Neural cell (in vitro differentiated cells): Measurements from ENCODE around the gene M1AP. TPM values are rescaled to one million over a fixed set of nuclear protein-coding genes. Genes with fewer than 3 reads are reported as not detected.
A peak's percentile ranks its signal among the peaks of the same experiment; 100 is the strongest.

Source experiments
- H2AFZ ChIP-seq: fragments of 200-600, 300-800 bp; sonication (generic), shearing (Covaris generic); 2 replicates; pipeline ENCODE4 v1.6.0; 2014; ENCODE audit warnings: low read depth, mild to moderate bottlenecking, antibody characterized with exemption, low read length, moderate library complexity
- H3F3A ChIP-seq: fragments of 200-600 bp; shearing (Covaris generic); 2 replicates; pipeline ENCODE4 v1.6.1; 2016; ENCODE audit warnings: mild to moderate bottlenecking, moderate library complexity, mixed read lengths, antibody characterized with exemption, low read length; ENCODE audit not compliant: insufficient read depth, poor library complexity, severe bottlenecking
- H3K27ac ChIP-seq: fragments of 200-600, 300-800 bp; sonication (generic), shearing (Covaris generic); 2 replicates; pipeline ENCODE4 v1.5.1; 2014; ENCODE audit warnings: mild to moderate bottlenecking, low read length, moderate library complexity
- H3K27me3 ChIP-seq: fragments of 300-800, 200-600 bp; sonication (generic), shearing (Covaris generic); 2 replicates; pipeline ENCODE4 v1.6.0; 2014; ENCODE audit warnings: mild to moderate bottlenecking, low read depth, low read length, moderate library complexity; ENCODE audit not compliant: insufficient read depth
- H3K36me3 ChIP-seq: fragments of 300-800, 200-600 bp; sonication (generic), shearing (Covaris generic); 2 replicates; pipeline ENCODE4 v1.5.1; 2014; ENCODE audit warnings: mild to moderate bottlenecking, antibody characterized with exemption, low read length, moderate library complexity; ENCODE audit not compliant: insufficient read depth
- H3K4me2 ChIP-seq: fragments of 300-800, 200-600 bp; sonication (generic), shearing (Covaris generic); 2 replicates; pipeline ENCODE4 v1.6.0; 2014; ENCODE audit warnings: mild to moderate bottlenecking, low read length
- H3K4me3 ChIP-seq: fragments of 300-800, 200-600 bp; sonication (generic), shearing (Covaris generic); 2 replicates; pipeline ENCODE4 v1.5.1; 2014; ENCODE audit warnings: mild to moderate bottlenecking, low read length, moderate library complexity
- H3K79me2 ChIP-seq: fragments of 200-600 bp; shearing (Covaris generic); replicated peaks from 2 replicates; pipeline ENCODE4 v1.6.0; 2014; ENCODE audit warnings: mild to moderate bottlenecking, low read length, moderate library complexity; ENCODE audit not compliant: insufficient read depth
- H3K9ac ChIP-seq: fragments of 300-800, 200-600 bp; sonication (generic), shearing (Covaris generic); 2 replicates; pipeline ENCODE4 v1.6.1; 2016; ENCODE audit warnings: mild to moderate bottlenecking, low read length, mixed read lengths
- H3K9me2 ChIP-seq: fragments of 200-600 bp; shearing (Covaris generic); 2 replicates; pipeline ENCODE4 v1.6.1; 2016; ENCODE audit warnings: mild to moderate bottlenecking, low read length, mixed read lengths; ENCODE audit not compliant: insufficient read depth
- H3K9me3 ChIP-seq: fragments of 200-600, 300-800 bp; sonication (generic), shearing (Covaris generic); 2 replicates; pipeline ENCODE4 v1.6.1; 2016; ENCODE audit warnings: mild to moderate bottlenecking, mixed run types, low read length, moderate library complexity, mixed read lengths
- H4K20me1 ChIP-seq: fragments of 200-600 bp; shearing (Covaris generic); 2 replicates; pipeline ENCODE4 v1.6.1; 2016; ENCODE audit warnings: mild to moderate bottlenecking, mixed run types; ENCODE audit not compliant: insufficient read depth
- EZH2 ChIP-seq: fragments of 200-600, 300-800 bp; shearing (Covaris generic), sonication (generic); IDR thresholded peaks from 2 replicates; pipeline ENCODE4 v1.6.1; 2014; ENCODE audit warnings: antibody characterized with exemption, low read length, borderline replicate concordance, mild to moderate bottlenecking; ENCODE audit not compliant: insufficient read depth, poor library complexity, severe bottlenecking
- MXI1 ChIP-seq: fragments of 450-650 bp; conservative IDR thresholded peaks from 2 replicates; pipeline ENCODE4 v1.6.1; 2014; ENCODE audit warnings: antibody characterized with exemption, mild to moderate bottlenecking; ENCODE audit not compliant: poor library complexity, severe bottlenecking
- POLR2AphosphoS5 ChIP-seq: IDR thresholded peaks from 2 replicates; pipeline ENCODE4 v1.6.1; 2012
- RAD21 ChIP-seq: fragments of 450-650 bp; conservative IDR thresholded peaks from 2 replicates; pipeline ENCODE4 v1.6.1; 2014; ENCODE audit warnings: antibody characterized with exemption, mild to moderate bottlenecking, moderate library complexity
- SMC3 ChIP-seq: fragments of 450-650 bp; conservative IDR thresholded peaks from 2 replicates; pipeline ENCODE4 v1.6.1; 2014; ENCODE audit warnings: antibody characterized with exemption, mild to moderate bottlenecking, moderate library complexity; ENCODE audit not compliant: poor library complexity
- TAF1 ChIP-seq: IDR thresholded peaks from 2 replicates; pipeline ENCODE4 v1.6.1; 2012; ENCODE audit warnings: low read depth
- polyA plus RNA-seq: library from polyadenylated mRNA; depleted of rRNA; stranded (reverse); fragments of >200 nt; gene quantifications from 2 replicates; pipeline ENCODE4 v1.2.3, GENCODE V29; 2014
- TF ChIP-seq, protein P1 (sequence below): IDR thresholded peaks from 2 replicates; pipeline ENCODE4 v1.6.1; 2012; ENCODE audit warnings: borderline replicate concordance
- TF ChIP-seq, protein P2 (sequence below): fragments of 450-650 bp; IDR thresholded peaks from 2 replicates; pipeline ENCODE4 v1.5.1; 2014; ENCODE audit warnings: antibody characterized with exemption, mild to moderate bottlenecking, moderate library complexity; ENCODE audit not compliant: poor library complexity, severe bottlenecking

M1AP gene
- polyA plus RNA-seq, 1 donor from 2014 or later = not detected

DNA sequence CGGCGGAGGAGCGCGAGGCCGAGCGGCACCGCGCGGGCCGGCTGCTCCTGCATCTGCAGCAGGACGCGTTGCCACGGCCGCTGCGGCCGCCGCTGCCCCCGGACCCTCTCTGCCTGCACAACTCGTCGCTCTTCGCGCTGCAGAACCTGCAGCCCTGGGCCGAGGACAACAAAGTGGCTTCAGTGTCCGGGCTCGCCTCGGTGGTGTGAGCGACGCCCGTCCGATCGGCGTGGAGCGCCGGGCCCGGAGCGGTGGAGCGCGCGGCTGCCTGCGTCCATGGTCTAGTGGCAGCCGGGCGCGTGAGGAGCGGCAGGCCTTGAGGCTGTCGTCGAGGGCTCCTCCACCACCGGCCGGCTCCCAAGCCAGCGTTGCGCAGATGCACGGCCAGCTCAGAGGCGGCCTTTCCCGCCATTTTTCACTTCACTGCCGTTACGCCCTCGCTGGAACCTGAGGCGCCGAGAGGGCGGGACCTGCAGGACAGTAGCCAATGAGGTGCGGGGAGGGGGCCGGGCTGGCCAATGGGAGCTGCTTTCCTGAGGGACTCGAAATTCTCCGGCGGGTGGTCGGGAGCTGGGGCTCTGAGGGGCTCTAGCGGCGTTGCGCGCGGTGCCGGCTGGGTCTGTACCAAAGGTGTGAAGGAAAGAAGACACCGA is 132.0 kb downstream of the M1AP start:
- Histone ChIP-seq H4K20me1 (no peaks in the 10 kb centered on the region), H3K9ac (no peak overlapping the region), H3F3A (no peaks in the 10 kb centered on the region), H3K4me3 (peak overlapping the region; percentile 53), H3K36me3 (no peaks in the 10 kb centered on the region), H3K9me3 (no peaks in the 10 kb centered on the region), H3K27me3 (peaks cover 99% of the 10 kb centered on the region), H2AFZ (no peak overlapping the region), H3K9me2 (no peaks in the 10 kb centered on the region), H3K79me2 (no peaks in the 10 kb centered on the region), H3K4me2 (no peak overlapping the region), H3K27ac (no peak overlapping the region)
- TF ChIP-seq SMC3 (no peak), RAD21 (no peak), POLR2AphosphoS5 (no peak), EZH2 (no peak), TAF1 (no peak), MXI1 (no peak)
- TF ChIP-seq, protein P1, sequence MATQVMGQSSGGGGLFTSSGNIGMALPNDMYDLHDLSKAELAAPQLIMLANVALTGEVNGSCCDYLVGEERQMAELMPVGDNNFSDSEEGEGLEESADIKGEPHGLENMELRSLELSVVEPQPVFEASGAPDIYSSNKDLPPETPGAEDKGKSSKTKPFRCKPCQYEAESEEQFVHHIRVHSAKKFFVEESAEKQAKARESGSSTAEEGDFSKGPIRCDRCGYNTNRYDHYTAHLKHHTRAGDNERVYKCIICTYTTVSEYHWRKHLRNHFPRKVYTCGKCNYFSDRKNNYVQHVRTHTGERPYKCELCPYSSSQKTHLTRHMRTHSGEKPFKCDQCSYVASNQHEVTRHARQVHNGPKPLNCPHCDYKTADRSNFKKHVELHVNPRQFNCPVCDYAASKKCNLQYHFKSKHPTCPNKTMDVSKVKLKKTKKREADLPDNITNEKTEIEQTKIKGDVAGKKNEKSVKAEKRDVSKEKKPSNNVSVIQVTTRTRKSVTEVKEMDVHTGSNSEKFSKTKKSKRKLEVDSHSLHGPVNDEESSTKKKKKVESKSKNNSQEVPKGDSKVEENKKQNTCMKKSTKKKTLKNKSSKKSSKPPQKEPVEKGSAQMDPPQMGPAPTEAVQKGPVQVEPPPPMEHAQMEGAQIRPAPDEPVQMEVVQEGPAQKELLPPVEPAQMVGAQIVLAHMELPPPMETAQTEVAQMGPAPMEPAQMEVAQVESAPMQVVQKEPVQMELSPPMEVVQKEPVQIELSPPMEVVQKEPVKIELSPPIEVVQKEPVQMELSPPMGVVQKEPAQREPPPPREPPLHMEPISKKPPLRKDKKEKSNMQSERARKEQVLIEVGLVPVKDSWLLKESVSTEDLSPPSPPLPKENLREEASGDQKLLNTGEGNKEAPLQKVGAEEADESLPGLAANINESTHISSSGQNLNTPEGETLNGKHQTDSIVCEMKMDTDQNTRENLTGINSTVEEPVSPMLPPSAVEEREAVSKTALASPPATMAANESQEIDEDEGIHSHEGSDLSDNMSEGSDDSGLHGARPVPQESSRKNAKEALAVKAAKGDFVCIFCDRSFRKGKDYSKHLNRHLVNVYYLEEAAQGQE = no peak
- TF ChIP-seq, protein P2, sequence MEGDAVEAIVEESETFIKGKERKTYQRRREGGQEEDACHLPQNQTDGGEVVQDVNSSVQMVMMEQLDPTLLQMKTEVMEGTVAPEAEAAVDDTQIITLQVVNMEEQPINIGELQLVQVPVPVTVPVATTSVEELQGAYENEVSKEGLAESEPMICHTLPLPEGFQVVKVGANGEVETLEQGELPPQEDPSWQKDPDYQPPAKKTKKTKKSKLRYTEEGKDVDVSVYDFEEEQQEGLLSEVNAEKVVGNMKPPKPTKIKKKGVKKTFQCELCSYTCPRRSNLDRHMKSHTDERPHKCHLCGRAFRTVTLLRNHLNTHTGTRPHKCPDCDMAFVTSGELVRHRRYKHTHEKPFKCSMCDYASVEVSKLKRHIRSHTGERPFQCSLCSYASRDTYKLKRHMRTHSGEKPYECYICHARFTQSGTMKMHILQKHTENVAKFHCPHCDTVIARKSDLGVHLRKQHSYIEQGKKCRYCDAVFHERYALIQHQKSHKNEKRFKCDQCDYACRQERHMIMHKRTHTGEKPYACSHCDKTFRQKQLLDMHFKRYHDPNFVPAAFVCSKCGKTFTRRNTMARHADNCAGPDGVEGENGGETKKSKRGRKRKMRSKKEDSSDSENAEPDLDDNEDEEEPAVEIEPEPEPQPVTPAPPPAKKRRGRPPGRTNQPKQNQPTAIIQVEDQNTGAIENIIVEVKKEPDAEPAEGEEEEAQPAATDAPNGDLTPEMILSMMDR = no peak

DNA sequence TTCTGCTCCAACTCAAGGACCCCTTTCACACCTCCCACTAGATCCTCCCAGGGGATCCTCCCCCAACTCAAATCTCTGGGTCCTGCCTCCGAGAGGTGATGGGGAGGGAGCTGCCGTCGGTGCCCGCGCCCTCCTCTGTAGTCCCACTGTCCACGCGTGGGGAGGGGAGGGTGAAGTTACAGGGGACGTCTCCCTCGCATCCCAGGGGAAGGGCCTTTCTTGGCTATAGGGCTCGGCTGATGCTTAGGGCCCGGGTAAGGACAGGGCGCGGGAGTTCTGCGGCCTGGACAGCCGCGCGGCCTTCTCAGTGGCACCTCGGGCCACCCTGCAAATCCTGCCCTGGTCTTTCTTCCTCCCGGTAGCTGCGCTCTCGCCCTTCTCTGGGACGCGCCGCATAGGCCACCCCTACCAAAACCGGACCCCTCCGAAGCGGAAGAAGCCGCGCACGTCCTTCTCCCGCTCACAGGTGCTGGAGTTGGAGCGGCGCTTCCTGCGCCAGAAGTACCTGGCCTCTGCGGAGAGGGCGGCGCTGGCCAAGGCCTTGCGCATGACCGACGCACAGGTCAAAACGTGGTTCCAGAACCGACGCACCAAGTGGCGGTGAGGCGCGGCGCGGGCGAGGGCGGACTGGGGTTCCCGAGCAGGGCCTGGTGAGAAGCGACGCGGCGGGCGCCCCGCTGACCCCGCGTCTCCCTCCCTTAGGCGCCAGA is 132.7 kb downstream of the M1AP start:
- no peak overlapping the region for H3K4me3 ChIP-seq
- TF ChIP-seq MXI1 (no peak), EZH2 (peak; percentile 96)
- TF ChIP-seq, protein P1 = no peak
- no peaks in the 10 kb centered on the region for H3K79me2 ChIP-seq
- H3K27me3 ChIP-seq = peaks cover 99% of the 10 kb centered on the region
- no peaks in the 10 kb centered on the region for H3K9me2 ChIP-seq
- no peaks in the 10 kb centered on the region for H3F3A ChIP-seq
- no peak overlapping the region for H3K27ac ChIP-seq
- no peak overlapping the region for H3K4me2 ChIP-seq
- no peaks in the 10 kb centered on the region for H4K20me1 ChIP-seq
- H3K36me3 ChIP-seq = no peaks in the 10 kb centered on the region
- no peaks in the 10 kb centered on the region for H3K9me3 ChIP-seq
- no peak overlapping the region for H2AFZ ChIP-seq
- H3K9ac ChIP-seq = no peak overlapping the region
